Large intestine (tissue), 3 donors: Measurements from ENCODE around the gene GLB1L2. TPM values are rescaled to one million over a fixed set of nuclear protein-coding genes. Genes with fewer than 3 reads are reported as not detected.
A peak's percentile ranks its signal among the peaks of the same experiment; 100 is the strongest.
"Not testable (repeated sequence)": the region's sequence is repeated elsewhere in the genome, so short reads cannot be mapped to it uniquely, and the experiment has no call there.

Source experiments
- DNase-seq, 2 donors: peaks; one replicate each; pipeline versions ENCODE4 v3.0.0 to v3.0.0-alpha.2; 2013
- H3K27ac ChIP-seq: one replicate; pipeline ENCODE4 v1.5.1; 2013; ENCODE audit warnings: low read length
- H3K27me3 ChIP-seq: 2 replicates; pipeline ENCODE4 v1.6.1; 2013; ENCODE audit warnings: low read length; ENCODE audit not compliant: control insufficient read depth, insufficient read depth
- H3K36me3 ChIP-seq: 2 replicates; pipeline ENCODE4 v1.6.1; 2013; ENCODE audit warnings: low read length; ENCODE audit not compliant: control insufficient read depth, insufficient read depth
- H3K4me1 ChIP-seq: one replicate; pipeline ENCODE4 v1.6.1; 2013; ENCODE audit warnings: low read length; ENCODE audit not compliant: control insufficient read depth, insufficient read depth
- H3K4me3 ChIP-seq: one replicate; pipeline ENCODE4 v1.5.1; 2013; ENCODE audit warnings: low read length
- H3K9me3 ChIP-seq: one replicate; pipeline ENCODE4 v1.6.1; 2013; ENCODE audit warnings: mild to moderate bottlenecking, low read depth, low read length, moderate library complexity; ENCODE audit not compliant: control insufficient read depth
- WGBS: methylation state at CpG from one replicate; pipeline ENCODE4 v1.1.5; 2013; ENCODE audit warnings: low lambda C conversion rate; ENCODE audit not compliant: insufficient coverage; 5-methylcytosine and 5-hydroxymethylcytosine counted together
- polyA plus RNA-seq: library from polyadenylated mRNA; unstranded; fragments of 120-200 nt; gene quantifications from one replicate; pipeline ENCODE4 v1.2.1, GENCODE V29; 2013

The GLB1L2 gene
- polyA plus RNA-seq, 1 donor = 6.7 TPM

DNA sequence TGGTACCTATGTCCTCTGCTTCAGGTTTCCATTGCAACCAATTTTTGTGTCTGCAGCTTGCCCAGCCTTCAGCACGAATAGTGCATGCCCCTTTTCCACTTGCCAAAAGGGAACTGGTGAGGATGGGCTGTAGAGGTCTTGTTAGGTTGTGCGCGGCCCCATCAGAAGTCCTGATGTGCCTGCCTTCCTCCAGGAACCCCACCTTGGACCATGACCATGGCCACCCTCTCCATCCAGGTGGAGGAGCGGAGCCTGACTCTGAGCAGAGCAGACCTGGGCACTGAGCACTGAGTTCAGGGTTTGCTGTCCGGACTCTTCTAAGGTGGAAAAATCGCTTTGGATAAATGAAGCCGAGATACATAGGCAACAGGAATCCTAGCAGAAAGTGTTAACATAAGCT is 6.9 kb downstream of the GLB1L2 start:
- Histone ChIP-seq H3K27ac (no peak overlapping the region), H3K27me3 (peaks cover 4% of the 10 kb centered on the region), H3K4me3 (no peak overlapping the region), H3K36me3 (no peaks in the 10 kb centered on the region), H3K4me1 (no peaks in the 10 kb centered on the region), H3K9me3 (no peaks in the 10 kb centered on the region)
- no peak for DNase-seq
- 100% methylated on average over 2 of the region's 7 CpGs for WGBS

DNA sequence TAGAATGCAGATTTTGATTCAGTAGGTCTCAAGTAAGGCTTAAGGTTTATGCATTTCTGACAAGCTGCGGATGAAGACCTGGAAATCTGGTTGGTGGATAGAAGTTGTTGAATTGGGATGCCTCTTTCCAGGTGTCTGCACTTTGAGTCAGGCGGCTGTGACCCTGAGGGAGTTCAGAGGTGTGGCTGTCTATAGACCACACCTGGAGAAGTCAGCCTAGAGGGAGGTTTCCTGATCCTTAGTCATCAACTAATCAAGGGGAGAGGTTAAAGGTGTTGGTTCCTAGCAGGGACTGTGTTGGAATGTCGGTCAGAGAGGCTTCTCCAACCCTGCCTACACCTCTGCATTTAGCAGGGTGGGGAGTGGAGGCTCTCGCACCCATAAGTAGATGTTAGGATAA is 8.0 kb downstream of the GLB1L2 start:
- Histone ChIP-seq H3K27me3 (no peaks in the 10 kb centered on the region), H3K9me3 (no peaks in the 10 kb centered on the region), H3K4me1 (no peaks in the 10 kb centered on the region), H3K27ac (no peak overlapping the region), H3K36me3 (no peaks in the 10 kb centered on the region), H3K4me3 (no peak overlapping the region)
- DNase-seq = peak; percentile 8 to 40
- no CpG with 5 or more reads among the region's 4 CpGs for WGBS

DNA sequence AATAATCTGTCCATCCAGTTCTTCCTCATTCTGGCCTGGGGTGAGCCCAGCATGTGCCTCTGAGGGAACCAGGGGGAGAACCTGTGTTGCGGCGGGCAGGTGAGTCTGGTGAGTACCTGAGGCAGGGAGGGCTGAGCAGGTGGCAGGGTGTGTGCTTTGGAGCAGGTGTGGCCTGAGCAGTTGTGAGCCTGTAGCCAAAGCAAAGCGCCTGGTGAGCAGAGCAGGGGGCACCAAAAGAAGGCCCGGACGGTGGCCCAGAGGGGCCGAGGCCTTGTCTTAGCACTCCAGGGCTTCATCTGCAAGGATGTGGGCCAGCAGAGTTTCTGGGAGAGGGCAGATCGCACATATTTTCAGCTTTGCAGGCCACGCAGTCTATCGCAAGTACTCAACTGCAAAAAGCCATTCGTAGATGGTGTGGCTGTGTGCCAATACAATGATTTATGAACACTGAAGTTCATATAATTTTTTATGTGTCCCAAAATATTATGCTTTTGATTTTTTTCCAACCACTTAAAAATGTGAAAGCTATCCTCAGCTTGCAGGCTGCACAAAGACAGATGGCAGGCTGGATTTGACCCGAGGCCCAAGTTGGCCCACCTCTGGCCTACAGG is 8.7 kb downstream of the GLB1L2 start:
- Histone ChIP-seq H3K4me1 (no peaks in the 10 kb centered on the region), H3K9me3 (no peaks in the 10 kb centered on the region), H3K27ac (no peak overlapping the region), H3K4me3 (no peak overlapping the region), H3K27me3 (no peaks in the 10 kb centered on the region), H3K36me3 (no peaks in the 10 kb centered on the region)
- whole genome bisulfite sequencing = no CpG with 5 or more reads among the region's 11 CpGs
- no peak for DNase-seq

GRCh38 chr11:134341805-134342571 is 10.2 kb downstream of the GLB1L2 start:
- WGBS = no CpG with 5 or more reads among the region's 68 CpGs
- Histone ChIP-seq H3K36me3 (no peaks in the 10 kb centered on the region), H3K9me3 (no peaks in the 10 kb centered on the region), H3K27ac (no peak overlapping the region), H3K4me3 (no peak overlapping the region), H3K27me3 (no peaks in the 10 kb centered on the region), H3K4me1 (no peaks in the 10 kb centered on the region)
- DNase-seq = no peak

DNA sequence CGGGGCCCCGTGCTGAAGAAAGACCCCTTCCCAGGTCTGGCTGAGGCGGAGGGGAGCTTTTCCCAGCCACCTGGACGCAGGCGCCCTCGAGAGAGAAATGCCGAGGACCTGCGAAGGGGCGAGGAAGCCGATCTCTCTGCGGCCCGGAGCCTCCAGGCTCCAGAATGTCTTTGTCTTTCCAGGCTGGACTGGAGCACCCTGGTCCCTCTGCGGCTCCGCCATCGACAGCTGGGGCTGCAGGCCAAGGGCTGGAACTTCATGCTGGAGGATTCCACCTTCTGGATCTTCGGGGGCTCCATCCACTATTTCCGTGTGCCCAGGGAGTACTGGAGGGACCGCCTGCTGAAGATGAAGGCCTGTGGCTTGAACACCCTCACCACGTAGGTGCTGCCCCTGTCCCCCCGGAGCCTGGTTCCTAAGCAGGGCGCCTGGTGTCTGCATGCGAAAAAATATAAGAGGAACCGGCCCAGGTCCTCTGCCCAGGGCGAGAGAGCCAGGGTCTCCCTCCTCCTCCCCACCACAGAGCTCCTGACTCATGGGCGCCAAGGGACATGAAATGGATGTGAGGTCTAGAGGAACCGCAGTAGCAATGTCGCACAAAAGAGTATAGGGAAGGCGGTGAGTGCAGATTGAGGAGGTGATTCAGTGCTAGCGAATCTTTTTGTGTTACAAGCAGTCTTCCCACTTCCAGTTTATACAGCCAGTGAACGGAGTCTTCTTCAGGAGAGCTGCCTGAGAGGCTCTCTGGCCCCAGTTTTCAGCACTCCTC is 11.0 kb downstream of the GLB1L2 start:
- Histone ChIP-seq H3K4me1 (no peaks in the 10 kb centered on the region), H3K27ac (no peak overlapping the region), H3K27me3 (no peaks in the 10 kb centered on the region), H3K4me3 (no peak overlapping the region), H3K36me3 (no peaks in the 10 kb centered on the region), H3K9me3 (no peaks in the 10 kb centered on the region)
- DNase-seq = no peak
- no CpG with 5 or more reads among the region's 30 CpGs for WGBS

DNA sequence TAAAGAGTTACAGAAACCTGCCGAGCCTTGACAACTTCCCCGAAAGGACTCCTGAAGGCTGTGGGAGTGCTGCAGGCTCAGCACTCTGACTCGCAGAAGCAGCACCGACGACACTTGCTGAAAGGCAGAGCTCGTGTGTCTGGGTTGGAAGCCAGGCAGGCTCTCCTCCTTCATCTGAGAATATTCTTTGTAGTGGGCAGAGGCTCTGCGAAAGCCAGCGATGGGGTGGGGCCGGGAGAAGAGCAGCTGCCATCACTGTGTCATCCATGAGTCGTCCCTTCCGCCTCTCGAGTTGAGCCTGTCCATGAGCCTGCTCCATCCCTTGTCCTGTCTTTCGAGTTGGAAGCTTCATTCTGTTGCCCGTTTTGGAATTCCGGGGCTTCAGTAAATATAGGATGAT is 11.9 kb downstream of the GLB1L2 start:
- no peaks in the 10 kb centered on the region for H3K9me3 ChIP-seq
- no peak overlapping the region for H3K4me3 ChIP-seq
- WGBS = 90% methylated on average over 2 of the region's 15 CpGs
- H3K4me1 ChIP-seq = no peaks in the 10 kb centered on the region
- DNase-seq = no peak
- H3K27me3 ChIP-seq = no peaks in the 10 kb centered on the region
- no peak overlapping the region for H3K27ac ChIP-seq
- no peaks in the 10 kb centered on the region for H3K36me3 ChIP-seq

DNA sequence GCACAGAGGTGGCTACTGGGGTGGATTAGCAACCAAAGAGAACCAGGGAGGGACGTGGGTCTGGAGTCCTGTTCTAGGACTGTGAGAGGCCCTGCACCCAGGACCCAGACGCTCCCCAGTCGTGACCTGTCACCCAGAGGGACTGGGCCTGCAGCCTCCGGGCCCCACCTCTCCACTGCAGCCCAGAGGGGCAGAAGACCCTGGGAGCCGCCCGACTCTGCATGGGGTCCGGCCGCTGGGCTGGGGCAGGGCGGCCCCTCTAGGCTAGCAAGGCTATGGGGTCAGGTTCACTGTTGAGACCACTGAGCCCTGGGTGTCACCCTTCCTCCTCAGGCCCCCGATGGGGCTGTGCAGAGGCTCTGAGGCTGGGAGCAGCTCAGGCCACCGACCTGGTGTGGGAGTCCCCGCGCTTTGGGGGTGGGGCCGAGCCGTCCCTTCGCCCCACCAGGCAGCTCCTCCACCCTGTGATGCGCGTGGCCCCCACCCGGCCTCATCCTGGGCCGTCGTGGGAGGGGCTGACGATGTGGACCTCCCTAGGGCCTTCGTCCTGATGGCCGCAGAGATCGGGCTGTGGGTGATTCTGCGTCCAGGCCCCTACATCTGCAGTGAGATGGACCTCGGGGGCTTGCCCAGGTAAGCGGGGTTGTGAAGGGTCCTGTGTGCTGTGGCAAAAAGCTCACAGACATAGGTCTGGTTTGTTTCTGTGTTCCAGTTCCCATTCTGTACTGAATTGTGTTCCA is 12.9 kb downstream of the GLB1L2 start:
- no CpG with 5 or more reads among the region's 28 CpGs for WGBS
- H3K9me3 ChIP-seq, H3K36me3 ChIP-seq, H3K27ac ChIP-seq, H3K4me3 ChIP-seq, H3K27me3 ChIP-seq, DNase-seq, H3K4me1 ChIP-seq: not testable (repeated sequence)

DNA sequence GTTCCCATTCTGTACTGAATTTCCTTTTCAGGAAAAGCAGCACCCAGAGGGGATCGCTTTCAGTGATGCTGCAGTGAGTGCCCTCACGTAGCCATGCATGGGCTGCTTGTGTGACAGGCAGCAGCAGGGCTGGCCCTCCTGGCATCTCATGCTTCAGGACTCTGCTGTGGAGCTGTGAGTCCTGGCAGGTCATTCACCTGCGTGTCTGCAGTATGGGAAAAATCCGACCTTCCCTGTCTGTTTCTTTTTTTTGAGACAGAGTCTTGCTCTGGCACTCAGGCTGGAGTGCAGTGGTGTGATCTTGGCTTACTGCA is 13.4 kb downstream of the GLB1L2 start:
- no peaks in the 10 kb centered on the region for H3K4me1 ChIP-seq
- H3K36me3 ChIP-seq = no peaks in the 10 kb centered on the region
- H3K9me3 ChIP-seq = no peaks in the 10 kb centered on the region
- H3K27me3 ChIP-seq = no peaks in the 10 kb centered on the region
- no peak overlapping the region for H3K27ac ChIP-seq
- DNase-seq = no peak
- WGBS = no CpG with 5 or more reads among the region's 4 CpGs
- no peak overlapping the region for H3K4me3 ChIP-seq

DNA sequence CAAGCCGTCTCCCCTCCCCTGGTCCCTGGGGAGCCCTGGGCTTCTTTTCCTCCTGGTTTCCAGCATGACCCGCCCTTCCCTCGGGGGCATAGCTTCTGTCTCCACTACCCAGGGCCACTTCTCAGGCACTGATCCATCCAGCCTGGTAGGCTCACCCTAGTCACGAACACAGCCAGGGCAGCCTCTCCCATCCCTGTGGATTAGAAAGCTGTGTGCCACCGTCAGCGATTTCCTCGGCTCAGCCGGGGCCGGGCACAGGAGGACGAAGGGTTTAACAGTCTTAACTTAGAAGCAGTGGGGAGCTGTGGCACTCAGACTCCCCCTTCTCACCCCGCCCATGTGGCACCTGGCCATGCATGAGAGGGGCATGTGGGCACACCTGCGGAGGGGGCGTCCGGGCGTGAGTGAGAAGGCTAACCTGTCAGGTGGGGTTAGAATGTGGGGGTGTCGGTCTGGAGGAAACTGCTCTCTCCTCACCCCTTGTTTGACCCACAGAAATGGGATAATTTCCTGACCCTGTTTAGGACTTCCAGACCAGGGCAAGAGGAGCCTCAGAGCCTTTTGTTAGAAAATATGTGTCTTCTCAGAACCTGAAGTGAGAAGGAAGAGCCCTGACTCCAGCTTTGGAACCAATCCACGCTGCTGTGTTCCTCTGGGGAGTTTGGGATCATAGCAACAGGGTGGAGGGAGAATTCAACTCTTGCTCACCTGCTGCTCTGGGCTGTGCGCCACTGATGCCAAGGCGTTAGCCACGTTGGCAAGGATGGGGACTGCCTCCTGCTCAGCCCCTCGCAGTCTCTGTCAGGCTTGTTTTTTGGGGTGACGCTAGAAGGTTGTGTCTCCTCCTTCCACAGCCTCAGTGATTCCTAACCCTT is 14.6 kb downstream of the GLB1L2 start:
- Histone ChIP-seq H3K36me3 (no peaks in the 10 kb centered on the region), H3K27me3 (no peaks in the 10 kb centered on the region), H3K4me3 (no peak overlapping the region), H3K4me1 (no peaks in the 10 kb centered on the region), H3K9me3 (no peaks in the 10 kb centered on the region), H3K27ac (no peak overlapping the region)
- no CpG with 5 or more reads among the region's 22 CpGs for WGBS
- no peak for DNase-seq

DNA sequence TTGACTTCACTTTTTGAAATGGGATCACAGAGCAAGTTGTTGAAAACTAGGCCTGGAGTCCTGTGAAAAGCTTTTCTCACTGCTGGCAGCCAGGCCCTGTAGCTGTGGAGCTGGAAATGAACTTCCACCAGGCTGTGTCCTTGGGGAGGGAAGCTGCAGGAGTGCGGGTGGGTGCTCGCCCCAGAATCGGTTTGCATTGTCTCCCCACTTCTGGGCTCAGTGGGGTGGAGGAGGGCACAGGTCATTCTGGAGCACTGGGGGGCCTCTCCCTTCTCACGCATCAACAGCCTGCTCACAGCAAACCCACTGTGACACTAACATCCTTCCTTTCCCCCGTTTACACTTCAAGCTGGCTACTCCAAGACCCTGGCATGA is 15.2 kb downstream of the GLB1L2 start:
- WGBS = no CpG with 5 or more reads among the region's 5 CpGs

More for the DNA sequence above, 15.2 kb downstream of the GLB1L2 start:
- H3K27me3 ChIP-seq = no peaks in the 10 kb centered on the region
- no peak for DNase-seq
- no peaks in the 10 kb centered on the region for H3K36me3 ChIP-seq
- H3K4me3 ChIP-seq = no peak overlapping the region
- no peaks in the 10 kb centered on the region for H3K9me3 ChIP-seq
- H3K27ac ChIP-seq = no peak overlapping the region
- H3K4me1 ChIP-seq = no peaks in the 10 kb centered on the region
